Stomach (tissue), 4 donors: ENCODE data around the gene NEMP1.

Source experiments
- POLR2AphosphoS5 ChIP-seq, 3 donors: sonication (generic); formaldehyde crosslinking; IDR thresholded peaks; one replicate each; pipeline ENCODE4 v1.6.1; 2016; ENCODE audit warnings: antibody characterized with exemption in 3 of 3
- TF ChIP-seq, protein P1 (sequence below), 7 experiments: fragments of 450-650 bp in 4 of 7; fragments of 200-600 bp in 3 of 7; sonication (generic) in 3 of 7; IDR thresholded peaks; one replicate each; pipeline ENCODE4 v1.5.1; 2016 to 2019; ENCODE audit warnings: antibody characterized with exemption in 7 of 7, control low read depth in 2 of 7, mild to moderate bottlenecking in 1 of 7

- TF ChIP-seq, protein P1, sequence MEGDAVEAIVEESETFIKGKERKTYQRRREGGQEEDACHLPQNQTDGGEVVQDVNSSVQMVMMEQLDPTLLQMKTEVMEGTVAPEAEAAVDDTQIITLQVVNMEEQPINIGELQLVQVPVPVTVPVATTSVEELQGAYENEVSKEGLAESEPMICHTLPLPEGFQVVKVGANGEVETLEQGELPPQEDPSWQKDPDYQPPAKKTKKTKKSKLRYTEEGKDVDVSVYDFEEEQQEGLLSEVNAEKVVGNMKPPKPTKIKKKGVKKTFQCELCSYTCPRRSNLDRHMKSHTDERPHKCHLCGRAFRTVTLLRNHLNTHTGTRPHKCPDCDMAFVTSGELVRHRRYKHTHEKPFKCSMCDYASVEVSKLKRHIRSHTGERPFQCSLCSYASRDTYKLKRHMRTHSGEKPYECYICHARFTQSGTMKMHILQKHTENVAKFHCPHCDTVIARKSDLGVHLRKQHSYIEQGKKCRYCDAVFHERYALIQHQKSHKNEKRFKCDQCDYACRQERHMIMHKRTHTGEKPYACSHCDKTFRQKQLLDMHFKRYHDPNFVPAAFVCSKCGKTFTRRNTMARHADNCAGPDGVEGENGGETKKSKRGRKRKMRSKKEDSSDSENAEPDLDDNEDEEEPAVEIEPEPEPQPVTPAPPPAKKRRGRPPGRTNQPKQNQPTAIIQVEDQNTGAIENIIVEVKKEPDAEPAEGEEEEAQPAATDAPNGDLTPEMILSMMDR (IDR thresholded peaks at IDR 0.05), result no peak
- TF ChIP-seq POLR2AphosphoS5 (IDR thresholded peaks at IDR 0.05), result peak; percentile 34 to 66 (median 57)
These were observed 11.0 kb upstream of the NEMP1 start for GRCh38 chr12:57089271-57090245.
